Common myeloid progenitor, CD34-positive (primary cell): ENCODE results near the gene LAMA5.

ENCODE experiments used
- CTCF ChIA-PET: fragments of 350-600 bp; sonication (Branson Sonifier 250); formaldehyde crosslinking; loops from one replicate; lab custom pipeline; 2021; ENCODE audit warnings: antibody characterized with exemption; lab: Charles Lee
- POLR2A ChIA-PET: fragments of 350-600 bp; sonication (Branson Sonifier 250); formaldehyde crosslinking; loops from one replicate; lab custom pipeline; 2021; ENCODE audit warnings: antibody characterized with exemption; lab: Charles Lee
- DNase-seq, 3 donors: peaks; one replicate each; pipeline versions ENCODE4 v3.0.0 to v3.0.0-alpha.2; 2013
- H3K27ac ChIP-seq, 2 experiments: 1 replicate in 1 of 2; 2 replicates in 1 of 2; pipeline ENCODE4 v1.7.0; 2013; ENCODE audit warnings: inconsistent platforms in 2 of 2, low read length in 2 of 2, mild to moderate bottlenecking in 2 of 2, low read depth in 1 of 2, moderate library complexity in 1 of 2; ENCODE audit not compliant: severe bottlenecking in 2 of 2, insufficient read depth in 1 of 2, poor library complexity in 1 of 2
- H3K27me3 ChIP-seq, 5 experiments: replicated peaks in 2 of 5; 1 replicate in 3 of 5; 2 replicates in 2 of 5; pipeline versions ENCODE4 v1.6.1 to v1.7.0; 2013; ENCODE audit warnings: low read length in 4 of 5, mild to moderate bottlenecking in 2 of 5, moderate library complexity in 2 of 5, inconsistent platforms in 1 of 5; ENCODE audit not compliant: insufficient read depth in 5 of 5, control insufficient read depth in 4 of 5
- H3K36me3 ChIP-seq, 4 experiments: 1 replicate in 2 of 4; 2 replicates in 2 of 4; pipeline versions ENCODE4 v1.6.1 to v1.7.0; 2013; ENCODE audit warnings: low read length in 3 of 4, control low read depth in 1 of 4, mild to moderate bottlenecking in 1 of 4; ENCODE audit not compliant: control insufficient read depth in 4 of 4, insufficient read depth in 4 of 4
- H3K4me1 ChIP-seq, 4 experiments: 1 replicate in 3 of 4; 2 replicates in 1 of 4; pipeline versions ENCODE4 v1.6.1 to v1.7.1; 2013; ENCODE audit warnings: low read length in 3 of 4, mild to moderate bottlenecking in 3 of 4, control low read depth in 1 of 4, inconsistent platforms in 1 of 4, moderate library complexity in 1 of 4; ENCODE audit not compliant: control insufficient read depth in 4 of 4, insufficient read depth in 4 of 4; ENCODE audit errors: control extremely low read depth in 1 of 4
- H3K4me3 ChIP-seq, 7 experiments: 1 replicate in 4 of 7; 2 replicates in 3 of 7; pipeline versions ENCODE4 v1.5.1 to v1.7.0; 2013; ENCODE audit warnings: mild to moderate bottlenecking in 7 of 7, low read length in 6 of 7, moderate library complexity in 6 of 7, inconsistent platforms in 2 of 7, low read depth in 2 of 7, control low read depth in 1 of 7; ENCODE audit not compliant: insufficient read depth in 4 of 7, control insufficient read depth in 1 of 7; ENCODE audit errors: extremely low read depth in 1 of 7
- H3K9me3 ChIP-seq, 5 experiments: 1 replicate in 4 of 5; 2 replicates in 1 of 5; pipeline versions ENCODE4 v1.6.1 to v1.7.1; 2013; ENCODE audit warnings: low read length in 4 of 5, mild to moderate bottlenecking in 2 of 5, inconsistent platforms in 1 of 5, low read depth in 1 of 5, moderate library complexity in 1 of 5; ENCODE audit not compliant: control insufficient read depth in 4 of 5, insufficient read depth in 2 of 5; ENCODE audit errors: control extremely low read depth in 1 of 5
- WGBS: methylation state at CpG from one replicate; pipeline ENCODE4 v1.1.5; 2013; ENCODE audit not compliant: insufficient coverage; 5-methylcytosine and 5-hydroxymethylcytosine counted together

LAMA5 gene

GRCh38 chr20:62338294-62338620 is 28.9 kb downstream of the LAMA5 start:
- Histone ChIP-seq H3K9me3 (peaks cover 0 to 4% (median 0%) of the 10 kb centered on the region in 5 experiments), H3K36me3 (no peaks in the 10 kb centered on the region), H3K27me3 (peaks cover 0 to 2% (median 0%) of the 10 kb centered on the region in 5 experiments), H3K4me3 (no peak overlapping the region), H3K4me1 (no peaks in the 10 kb centered on the region), H3K27ac (no peak overlapping the region)
- ChIA-PET CTCF (no interaction called here), POLR2A (no interaction called here)
- no peak for DNase-seq
- WGBS = 95% methylated on average over 14 of the region's 16 CpGs

- peaks cover 0 to 4% (median 0%) of the 10 kb centered on the region in 5 experiments for H3K9me3 ChIP-seq
- POLR2A ChIA-PET = no interaction called here
- 87% methylated on average over 30 of the region's 34 CpGs for WGBS
- DNase-seq = peak in 2 of 3 donors; percentile 22 to 48
- no peaks in the 10 kb centered on the region for H3K36me3 ChIP-seq
- H3K27ac ChIP-seq = no peak overlapping the region
- no peaks in the 10 kb centered on the region for H3K27me3 ChIP-seq
- H3K4me3 ChIP-seq = no peak overlapping the region
- CTCF ChIA-PET = no interaction called here
- H3K4me1 ChIP-seq = no peaks in the 10 kb centered on the region
Measured at GRCh38 chr20:62337558-62338293, 29.4 kb downstream of the LAMA5 start.

- H3K27me3 ChIP-seq = no peaks in the 10 kb centered on the region
- CTCF ChIA-PET = no interaction called here
- H3K36me3 ChIP-seq = no peaks in the 10 kb centered on the region
Measured at GRCh38 chr20:62336775-62337557, 30.1 kb downstream of the LAMA5 start.

GRCh38 chr20:62336329-62336728 is 30.8 kb downstream of the LAMA5 start:
- Histone ChIP-seq H3K9me3 (peaks cover 0 to 3% (median 0%) of the 10 kb centered on the region in 5 experiments), H3K4me1 (no peaks in the 10 kb centered on the region), H3K27ac (no peak overlapping the region), H3K4me3 (no peak overlapping the region), H3K36me3 (no peaks in the 10 kb centered on the region), H3K27me3 (no peaks in the 10 kb centered on the region)
- no peak for DNase-seq
- 86% methylated on average over 11 of the region's 11 CpGs for WGBS
- ChIA-PET POLR2A (no interaction called here), CTCF (no interaction called here)

More at GRCh38 chr20:62336775-62337557, 30.1 kb downstream of the LAMA5 start:
- H3K9me3 ChIP-seq = peaks cover 0 to 4% (median 0%) of the 10 kb centered on the region in 5 experiments
- POLR2A ChIA-PET = no interaction called here
- DNase-seq = no peak
- no peaks in the 10 kb centered on the region for H3K4me1 ChIP-seq
- no peak overlapping the region for H3K4me3 ChIP-seq
- no peak overlapping the region for H3K27ac ChIP-seq
- 96% methylated on average over 51 of the region's 53 CpGs for WGBS

GRCh38 chr20:62335532-62335931 is 31.6 kb downstream of the LAMA5 start:
- CTCF ChIA-PET = no interaction called here
- DNase-seq = no peak
- Histone ChIP-seq H3K36me3 (no peaks in the 10 kb centered on the region), H3K4me3 (no peak overlapping the region), H3K27me3 (no peaks in the 10 kb centered on the region), H3K4me1 (no peaks in the 10 kb centered on the region), H3K9me3 (no peaks in the 10 kb centered on the region), H3K27ac (no peak overlapping the region)
- 90% methylated on average over 5 of the region's 6 CpGs for WGBS
- POLR2A ChIA-PET = no interaction called here

- no peak overlapping the region for H3K27ac ChIP-seq
- H3K9me3 ChIP-seq = no peaks in the 10 kb centered on the region
- no peaks in the 10 kb centered on the region for H3K4me1 ChIP-seq
- POLR2A ChIA-PET = no interaction called here
- H3K27me3 ChIP-seq = no peaks in the 10 kb centered on the region
- CTCF ChIA-PET = interaction anchor here (0.6 kb wide), 1 partner anchor 343 kb away, joined by 3 read pairs; no protein-coding TSS in a partner anchor
- DNase-seq = no peak
- 96% methylated on average over 10 of the region's 13 CpGs for WGBS
- H3K4me3 ChIP-seq = no peak overlapping the region
- no peaks in the 10 kb centered on the region for H3K36me3 ChIP-seq
Measured at GRCh38 chr20:62334881-62335280, 32.2 kb downstream of the LAMA5 start.
